ENCODE measurements around the gene ZNF512.
"Not testable (repeated sequence)": the region's sequence is repeated elsewhere in the genome, so short reads cannot be mapped to it uniquely, and the experiment has no call there.

Gene ZNF512

DNA sequence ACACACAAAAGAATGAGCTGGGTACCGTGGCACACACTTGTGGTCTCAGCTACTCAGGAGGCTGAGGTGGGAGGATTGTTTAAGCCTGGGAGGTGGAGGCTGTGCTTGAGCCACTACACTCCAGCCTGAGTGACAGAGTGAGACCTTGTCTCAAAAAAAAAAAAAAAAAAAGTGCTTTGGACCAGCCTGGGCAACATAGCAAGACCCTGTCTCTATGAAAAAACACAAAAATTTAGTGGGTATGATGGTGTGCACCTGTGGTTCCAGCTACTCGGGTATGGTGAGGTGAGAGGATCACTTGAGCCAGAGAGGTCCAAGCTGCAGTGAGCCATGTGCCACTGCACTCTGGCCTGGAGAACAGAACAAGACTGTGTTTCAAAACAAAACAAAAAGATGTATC is 10.4 kb downstream of the ZNF512 start:
- Histone ChIP-seq H4K20me1 (ENCODE audit: insufficient read depth, low read length, poor library complexity, severe bottlenecking) (peaks cover 40% of the 10 kb centered on the region), H3K4me2 (ENCODE audit: low read depth, low read length, poor library complexity, severe bottlenecking) (no peak overlapping the region), H3K9me3 (ENCODE audit: insufficient read depth, low read depth, low read length) (peaks cover 12% of the 10 kb centered on the region), H3F3A (ENCODE audit: low read depth) (no peaks in the 10 kb centered on the region), H3K4me3 (ENCODE audit: low read length, poor library complexity, severe bottlenecking) (no peak overlapping the region), H3K9ac (ENCODE audit: low read depth, low read length, poor library complexity, severe bottlenecking) (no peak overlapping the region), H3K4me1 (ENCODE audit: insufficient read depth, low read length, poor library complexity, severe bottlenecking) (peaks cover 9% of the 10 kb centered on the region), H3K79me2 (ENCODE audit: insufficient read depth, low read length) (peaks cover 89% of the 10 kb centered on the region), H2AFZ (ENCODE audit: low read length) (no peak overlapping the region), H3K36me3 (ENCODE audit: insufficient read depth, low read length) (peaks cover 15% of the 10 kb centered on the region; the same call in 1 of the 2 replicates), H3K27me3 (ENCODE audit: insufficient read depth, low read length, poor library complexity, severe bottlenecking) (no peaks in the 10 kb centered on the region), H3K9me2 (replicated peaks; ENCODE audit: low read depth, low read length) (no peaks in the 10 kb centered on the region)
- TF ChIP-seq, protein P1, sequence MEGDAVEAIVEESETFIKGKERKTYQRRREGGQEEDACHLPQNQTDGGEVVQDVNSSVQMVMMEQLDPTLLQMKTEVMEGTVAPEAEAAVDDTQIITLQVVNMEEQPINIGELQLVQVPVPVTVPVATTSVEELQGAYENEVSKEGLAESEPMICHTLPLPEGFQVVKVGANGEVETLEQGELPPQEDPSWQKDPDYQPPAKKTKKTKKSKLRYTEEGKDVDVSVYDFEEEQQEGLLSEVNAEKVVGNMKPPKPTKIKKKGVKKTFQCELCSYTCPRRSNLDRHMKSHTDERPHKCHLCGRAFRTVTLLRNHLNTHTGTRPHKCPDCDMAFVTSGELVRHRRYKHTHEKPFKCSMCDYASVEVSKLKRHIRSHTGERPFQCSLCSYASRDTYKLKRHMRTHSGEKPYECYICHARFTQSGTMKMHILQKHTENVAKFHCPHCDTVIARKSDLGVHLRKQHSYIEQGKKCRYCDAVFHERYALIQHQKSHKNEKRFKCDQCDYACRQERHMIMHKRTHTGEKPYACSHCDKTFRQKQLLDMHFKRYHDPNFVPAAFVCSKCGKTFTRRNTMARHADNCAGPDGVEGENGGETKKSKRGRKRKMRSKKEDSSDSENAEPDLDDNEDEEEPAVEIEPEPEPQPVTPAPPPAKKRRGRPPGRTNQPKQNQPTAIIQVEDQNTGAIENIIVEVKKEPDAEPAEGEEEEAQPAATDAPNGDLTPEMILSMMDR (conservative IDR thresholded peaks at IDR 0.05; ENCODE audit: low read length) = no peak
- TF ChIP-seq EZH2phosphoT487 (IDR thresholded peaks at IDR 0.05; ENCODE audit: borderline replicate concordance) = no peak

DNA sequence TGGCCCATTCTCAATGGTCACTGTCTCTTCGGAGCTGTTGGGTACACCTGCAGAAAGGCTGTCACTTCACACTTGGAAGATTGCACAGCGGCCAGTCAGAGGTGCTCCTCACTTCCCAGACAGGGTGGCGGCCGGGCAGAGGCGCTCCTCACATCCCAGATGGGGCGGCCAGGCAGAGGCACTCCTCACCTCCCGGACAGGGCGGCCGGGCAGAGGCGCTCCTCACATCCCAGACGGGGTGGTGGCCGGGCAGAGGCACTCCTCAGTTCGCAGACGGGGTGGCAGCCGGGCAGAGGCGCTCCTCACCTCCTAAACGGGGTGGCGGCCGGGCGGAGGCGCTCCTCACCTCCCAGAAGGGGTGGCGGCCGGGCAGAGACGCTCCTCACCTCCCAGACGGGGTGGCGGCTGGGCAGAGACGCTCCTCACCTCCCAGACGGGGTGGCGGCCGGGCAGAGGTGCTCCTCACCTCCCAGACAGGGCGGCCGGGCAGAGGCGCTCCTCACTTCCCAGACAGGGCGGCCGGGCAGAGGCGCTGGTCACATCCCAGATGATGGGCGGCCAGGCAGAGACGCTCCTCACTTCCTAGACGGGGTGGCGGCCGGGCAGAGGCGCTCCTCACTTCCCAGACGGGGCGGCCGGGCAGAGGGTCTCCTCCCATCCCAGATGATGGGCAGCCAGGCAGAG is 11.3 kb downstream of the ZNF512 start:
- H3K36me3 ChIP-seq (ENCODE audit: insufficient read depth, low read length) = peaks cover 21% of the 10 kb centered on the region; the same call in 1 of the 2 replicates
- H3F3A ChIP-seq (ENCODE audit: low read depth); H3K4me2 ChIP-seq (ENCODE audit: low read depth, low read length, poor library complexity, severe bottlenecking); H3K9ac ChIP-seq (ENCODE audit: low read depth, low read length, poor library complexity, severe bottlenecking); H3K9me2 ChIP-seq (replicated peaks; ENCODE audit: low read depth, low read length); H3K4me3 ChIP-seq (ENCODE audit: low read length, poor library complexity, severe bottlenecking); H3K9me3 ChIP-seq (ENCODE audit: insufficient read depth, low read depth, low read length); H3K27me3 ChIP-seq (ENCODE audit: insufficient read depth, low read length, poor library complexity, severe bottlenecking); H3K4me1 ChIP-seq (ENCODE audit: insufficient read depth, low read length, poor library complexity, severe bottlenecking); H2AFZ ChIP-seq (ENCODE audit: low read length): not testable (repeated sequence)
- H3K79me2 ChIP-seq (ENCODE audit: insufficient read depth, low read length) = peaks cover 89% of the 10 kb centered on the region
- peaks cover 30% of the 10 kb centered on the region for H4K20me1 ChIP-seq (ENCODE audit: insufficient read depth, low read length, poor library complexity, severe bottlenecking)

DNA sequence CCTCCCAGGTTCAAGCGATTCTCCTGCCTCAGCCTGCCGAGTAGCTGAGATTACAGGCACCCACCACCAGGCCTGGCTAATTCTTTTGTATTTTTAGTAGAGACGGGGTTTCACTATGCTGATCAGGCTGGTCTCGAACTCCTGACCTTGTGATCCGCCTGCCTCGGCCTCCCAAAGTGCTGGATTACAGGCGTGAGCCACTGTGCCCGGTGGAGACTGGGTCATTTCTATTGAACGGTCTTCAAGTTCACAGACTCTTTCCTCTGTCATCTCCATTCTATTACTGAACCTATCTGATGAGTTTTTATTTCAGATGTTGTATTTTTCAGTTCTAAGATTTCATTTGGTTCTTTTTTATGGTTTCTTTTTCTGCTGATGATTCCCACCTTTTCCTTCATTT is 12.6 kb downstream of the ZNF512 start:
- H3K9ac ChIP-seq (ENCODE audit: low read depth, low read length, poor library complexity, severe bottlenecking); H3K9me2 ChIP-seq (replicated peaks; ENCODE audit: low read depth, low read length); H2AFZ ChIP-seq (ENCODE audit: low read length); H3F3A ChIP-seq (ENCODE audit: low read depth); H3K4me1 ChIP-seq (ENCODE audit: insufficient read depth, low read length, poor library complexity, severe bottlenecking); H3K4me3 ChIP-seq (ENCODE audit: low read length, poor library complexity, severe bottlenecking); H3K9me3 ChIP-seq (ENCODE audit: insufficient read depth, low read depth, low read length); H3K4me2 ChIP-seq (ENCODE audit: low read depth, low read length, poor library complexity, severe bottlenecking); H3K27me3 ChIP-seq (ENCODE audit: insufficient read depth, low read length, poor library complexity, severe bottlenecking): not testable (repeated sequence)
- Histone ChIP-seq H3K36me3 (ENCODE audit: insufficient read depth, low read length) (peaks cover 33% of the 10 kb centered on the region; the same call in 1 of the 2 replicates), H3K79me2 (ENCODE audit: insufficient read depth, low read length) (peaks cover 87% of the 10 kb centered on the region), H4K20me1 (ENCODE audit: insufficient read depth, low read length, poor library complexity, severe bottlenecking) (peaks cover 29% of the 10 kb centered on the region)

DNA sequence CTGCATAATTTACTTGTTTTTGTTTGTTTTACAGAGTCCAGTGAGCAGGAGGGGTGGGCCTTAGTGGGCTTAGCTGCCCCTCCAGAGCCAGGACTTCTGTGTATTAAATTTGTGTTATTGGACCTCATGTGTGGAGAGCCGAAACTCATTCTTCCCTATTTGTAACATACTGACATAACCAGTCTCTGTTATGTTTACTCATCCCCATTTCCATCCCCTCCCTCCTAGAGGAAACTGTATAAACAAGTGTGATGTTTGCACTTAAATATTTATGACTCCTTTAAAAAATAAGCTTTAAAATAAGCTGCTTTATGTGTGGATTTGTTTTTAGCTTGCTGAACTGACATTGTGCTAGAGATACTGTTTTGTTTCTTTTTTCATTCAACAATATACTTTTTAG is 13.8 kb downstream of the ZNF512 start:
- Histone ChIP-seq H4K20me1 (ENCODE audit: insufficient read depth, low read length, poor library complexity, severe bottlenecking) (peaks cover 18% of the 10 kb centered on the region), H3F3A (ENCODE audit: low read depth) (no peaks in the 10 kb centered on the region), H3K36me3 (ENCODE audit: insufficient read depth, low read length) (peaks cover 44% of the 10 kb centered on the region; the same call in 1 of the 2 replicates)

More for the DNA sequence above, 13.8 kb downstream of the ZNF512 start:
- no peak overlapping the region for H3K4me2 ChIP-seq (ENCODE audit: low read depth, low read length, poor library complexity, severe bottlenecking)
- TF ChIP-seq, protein P1 (conservative IDR thresholded peaks at IDR 0.05; ENCODE audit: low read length) = no peak
- no peak for TF ChIP-seq EZH2phosphoT487 (IDR thresholded peaks at IDR 0.05; ENCODE audit: borderline replicate concordance)
- peaks cover 77% of the 10 kb centered on the region for H3K79me2 ChIP-seq (ENCODE audit: insufficient read depth, low read length)
- H3K9ac ChIP-seq (ENCODE audit: low read depth, low read length, poor library complexity, severe bottlenecking) = no peak overlapping the region
- peaks cover 2% of the 10 kb centered on the region for H3K4me1 ChIP-seq (ENCODE audit: insufficient read depth, low read length, poor library complexity, severe bottlenecking)
- no peaks in the 10 kb centered on the region for H3K9me2 ChIP-seq (replicated peaks; ENCODE audit: low read depth, low read length)
- peaks cover 4% of the 10 kb centered on the region; the same call in 1 of the 2 replicates for H3K9me3 ChIP-seq (ENCODE audit: insufficient read depth, low read depth, low read length)
- no peak overlapping the region for H3K4me3 ChIP-seq (ENCODE audit: low read length, poor library complexity, severe bottlenecking)
- H3K27me3 ChIP-seq (ENCODE audit: insufficient read depth, low read length, poor library complexity, severe bottlenecking) = no peaks in the 10 kb centered on the region
- no peak overlapping the region for H2AFZ ChIP-seq (ENCODE audit: low read length)
